Ascending aorta (tissue), 2 donors: ENCODE data around the gene FERMT3. TPM values are rescaled to one million over a fixed set of nuclear protein-coding genes. Genes with fewer than 3 reads are reported as not detected.

ENCODE experiments used
- DNase-seq, 2 donors: peaks; one replicate each; pipeline ENCODE4 v3.0.0-alpha.2; 2019; ENCODE audit warnings: low spot score in 2 of 2
- H3K27ac ChIP-seq, 2 donors: fragments of 200-600 bp; sonication (generic); one replicate each; pipeline ENCODE4 v1.5.1; 2016 to 2017; ENCODE audit warnings: mild to moderate bottlenecking in 1 of 2
- H3K27me3 ChIP-seq: fragments of 200-600 bp; sonication (generic); one replicate; pipeline ENCODE4 v1.5.1; 2017
- H3K36me3 ChIP-seq, 2 donors: fragments of 200-600 bp; sonication (generic); one replicate each; pipeline ENCODE4 v1.5.1; 2016
- H3K4me1 ChIP-seq, 2 donors: fragments of 200-600 bp; sonication (generic); one replicate each; pipeline ENCODE4 v1.5.1; 2016 to 2017; ENCODE audit warnings: mild to moderate bottlenecking in 1 of 2
- H3K4me3 ChIP-seq, 2 donors: fragments of 200-600 bp; sonication (generic); one replicate each; pipeline ENCODE4 v1.5.1; 2016 to 2017; ENCODE audit warnings: mild to moderate bottlenecking in 1 of 2
- H3K9me3 ChIP-seq, 2 donors: fragments of 200-600 bp; sonication (generic); one replicate each; pipeline ENCODE4 v1.5.1; 2016
- CTCF ChIP-seq, 3 experiments: fragments of 200-600 bp in 2 of 3; fragments of 450-650 bp in 1 of 3; sonication (generic) in 2 of 3; IDR thresholded peaks; one replicate each; pipeline ENCODE4 v1.5.1; 2016 to 2019; ENCODE audit warnings: antibody characterized with exemption in 3 of 3, mild to moderate bottlenecking in 1 of 3, moderate library complexity in 1 of 3
- intact Hi-C: fragments of 100-400 bp; cut with DNase I; formaldehyde crosslinking; loops from one replicate; pipeline ENCODE4 v1.15.1; 2023
- total RNA-seq: library from RNA; depleted of rRNA; stranded (reverse); fragments of >200 nt; gene quantifications from one replicate; pipeline ENCODE4 v1.1.0, GENCODE V29; 2016

The FERMT3 gene
- total RNA-seq, 1 donor from 2014 or later: 55.2 TPM

- no peaks in the 10 kb centered on the region for H3K4me1 ChIP-seq
- intact Hi-C loops: no loop called here
- no peaks in the 10 kb centered on the region for H3K9me3 ChIP-seq
- H3K4me3 ChIP-seq: no peak overlapping the region
- TF ChIP-seq CTCF (IDR thresholded peaks at IDR 0.05): no peak
- H3K36me3 ChIP-seq: peaks cover 7 to 13% of the 10 kb centered on the region in 2 donors
- no peak overlapping the region for H3K27ac ChIP-seq
- no peak for DNase-seq
- no peaks in the 10 kb centered on the region for H3K27me3 ChIP-seq
Measured at GRCh38 chr11:64219354-64219684, 12.8 kb downstream of the FERMT3 start.

GRCh38 chr11:64219755-64220154 is 13.2 kb downstream of the FERMT3 start:
- Histone ChIP-seq H3K9me3 (no peaks in the 10 kb centered on the region), H3K36me3 (peaks cover 7 to 13% of the 10 kb centered on the region in 2 donors), H3K4me3 (no peak overlapping the region), H3K27ac (no peak overlapping the region), H3K4me1 (peaks cover 0 to under 1% of the 10 kb centered on the region in 2 donors), H3K27me3 (no peaks in the 10 kb centered on the region)
- intact Hi-C loops: no loop called here
- no peak for TF ChIP-seq CTCF (IDR thresholded peaks at IDR 0.05)
- no peak for DNase-seq

GRCh38 chr11:64220271-64220670 is 13.8 kb downstream of the FERMT3 start:
- intact Hi-C loops: no loop called here
- no peak for TF ChIP-seq CTCF (IDR thresholded peaks at IDR 0.05)

DNA sequence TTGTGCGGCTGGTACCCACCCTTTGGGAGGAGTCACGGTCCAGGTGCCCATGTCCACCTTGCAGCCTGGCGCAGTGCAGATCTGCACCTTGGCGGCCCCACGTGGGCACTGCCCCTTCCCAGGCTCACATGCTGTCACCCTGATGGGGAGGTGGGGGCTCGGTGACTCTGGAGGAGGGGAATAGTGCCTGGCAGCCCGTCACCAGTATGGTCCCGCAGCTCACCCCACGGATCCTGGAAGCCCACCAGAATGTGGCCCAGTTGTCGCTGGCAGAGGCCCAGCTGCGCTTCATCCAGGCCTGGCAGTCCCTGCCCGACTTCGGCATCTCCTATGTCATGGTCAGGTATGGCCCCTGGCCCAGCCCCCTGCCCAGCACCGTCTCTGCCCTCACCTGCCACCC is 14.3 kb downstream of the FERMT3 start:
- peaks cover 7 to 13% of the 10 kb centered on the region in 2 donors for H3K36me3 ChIP-seq
- DNase-seq: no peak
- H3K4me3 ChIP-seq: no peak overlapping the region
- intact Hi-C loops: no loop called here
- no peaks in the 10 kb centered on the region for H3K9me3 ChIP-seq
- peaks cover 7 to 8% of the 10 kb centered on the region in 2 donors for H3K4me1 ChIP-seq
- no peak overlapping the region for H3K27ac ChIP-seq
- TF ChIP-seq CTCF (IDR thresholded peaks at IDR 0.05): no peak
- H3K27me3 ChIP-seq: no peaks in the 10 kb centered on the region

More at GRCh38 chr11:64220271-64220670, 13.8 kb downstream of the FERMT3 start:
- Histone ChIP-seq H3K27ac (no peak overlapping the region), H3K36me3 (peaks cover 7 to 13% of the 10 kb centered on the region in 2 donors), H3K4me1 (peaks cover 2 to 6% of the 10 kb centered on the region in 2 donors), H3K27me3 (no peaks in the 10 kb centered on the region), H3K9me3 (no peaks in the 10 kb centered on the region), H3K4me3 (no peak overlapping the region)
- DNase-seq: no peak

GRCh38 chr11:64222651-64223000 is 16.1 kb downstream of the FERMT3 start:
- no peaks in the 10 kb centered on the region for H3K9me3 ChIP-seq
- peaks cover 7 to 13% of the 10 kb centered on the region in 2 donors for H3K36me3 ChIP-seq
- H3K27ac ChIP-seq: no peak overlapping the region
- H3K27me3 ChIP-seq: no peaks in the 10 kb centered on the region
- no peak for DNase-seq
- H3K4me3 ChIP-seq: no peak overlapping the region
- H3K4me1 ChIP-seq: peaks cover 7 to 18% of the 10 kb centered on the region in 2 donors
- intact Hi-C loops: no loop called here
- TF ChIP-seq CTCF (IDR thresholded peaks at IDR 0.05): no peak

- TF ChIP-seq CTCF (IDR thresholded peaks at IDR 0.05): no peak
- no peak for DNase-seq
- Histone ChIP-seq H3K27me3 (no peaks in the 10 kb centered on the region), H3K27ac (no peak overlapping the region), H3K4me1 (peaks cover 7 to 21% of the 10 kb centered on the region in 2 donors), H3K9me3 (no peaks in the 10 kb centered on the region), H3K36me3 (peaks cover 7 to 13% of the 10 kb centered on the region in 2 donors), H3K4me3 (no peak overlapping the region)
- intact Hi-C loops: no loop called here
Measured at GRCh38 chr11:64223001-64223651, 16.6 kb downstream of the FERMT3 start.
